ENCODE results near the gene APCDD1.

Gene APCDD1

DNA sequence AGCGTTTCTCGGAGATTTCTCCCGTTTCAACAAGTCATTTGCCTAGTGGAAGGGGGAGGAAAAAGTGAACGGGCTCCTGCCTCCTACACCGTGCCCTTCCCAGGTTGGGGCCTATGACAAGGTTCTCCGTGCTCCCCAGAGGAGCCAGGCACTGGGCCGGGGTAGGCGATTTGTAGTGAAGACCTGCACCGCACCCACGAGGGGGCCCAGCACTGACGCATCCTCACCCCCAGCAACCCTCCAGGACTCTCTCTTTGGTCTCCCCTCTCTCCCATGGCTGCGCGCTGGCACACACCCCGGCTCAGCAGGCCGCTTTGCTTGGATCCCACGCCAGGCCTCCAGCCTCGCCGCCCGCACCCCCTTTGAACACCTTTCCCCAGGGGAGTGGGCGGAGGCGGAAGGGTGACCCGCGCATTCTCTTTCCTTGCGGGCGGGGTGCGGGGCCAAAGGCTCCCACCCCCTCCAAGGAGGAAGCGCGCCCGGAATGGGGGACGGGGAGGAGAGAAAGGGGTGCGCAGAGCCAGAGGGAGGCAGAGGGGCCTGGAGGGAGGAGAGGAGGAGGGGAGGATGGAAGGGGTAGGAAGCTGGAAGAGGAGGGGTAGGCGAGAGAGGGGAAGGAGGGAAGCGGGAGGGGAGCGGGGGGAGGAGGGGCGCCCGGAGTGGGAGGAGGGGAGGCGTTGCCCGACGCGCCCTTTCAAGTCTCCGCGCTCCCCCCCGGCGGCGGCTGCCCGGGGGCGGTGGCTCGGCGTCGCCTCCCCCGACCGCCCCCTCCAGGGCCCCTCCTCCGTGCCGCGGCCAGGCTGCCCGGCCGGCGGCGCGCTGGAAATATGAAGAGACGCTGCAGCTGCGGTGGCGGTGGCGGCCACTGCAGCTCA, at the start of gene APCDD1:
APCDD1 (plus strand) TSS at position 830 of the 875 bp plus-strand sequence. CDS start 347 bp downstream, outside the sequence.
- TF ChIP-seq GATA2 (IDR thresholded peaks at IDR 0.05; ENCODE audit: low read depth, low read length) (no peak), GATA3 (IDR thresholded peaks at IDR 0.05; ENCODE audit: low read depth, low read length) (no peak)

DNA sequence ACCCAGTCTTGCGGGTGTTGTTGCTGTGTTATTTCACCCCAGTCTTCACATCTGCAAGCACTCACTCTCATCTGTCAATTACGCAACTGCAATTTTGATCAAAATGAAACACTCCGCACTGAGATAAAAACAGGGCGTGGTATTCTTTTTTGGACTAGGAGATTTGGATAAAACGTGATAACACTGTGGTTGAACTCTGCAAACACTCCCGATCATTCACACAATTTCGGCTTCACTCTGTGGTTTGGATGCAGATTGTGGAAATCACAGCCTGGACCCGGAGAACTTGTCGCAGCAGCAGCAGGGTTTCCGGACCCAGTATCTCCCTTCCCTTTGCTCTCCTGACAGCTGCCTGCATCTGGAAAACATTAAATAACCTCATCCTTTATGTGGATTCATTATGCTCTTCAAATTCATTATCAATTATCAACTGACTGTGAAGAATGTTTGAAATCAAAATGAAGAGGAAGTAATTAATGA, 49.4 kb upstream of the APCDD1 start:
- TF ChIP-seq GATA2 (IDR thresholded peaks at IDR 0.05; ENCODE audit: low read depth, low read length) (no peak), GATA3 (IDR thresholded peaks at IDR 0.05; ENCODE audit: low read depth, low read length) (no peak)

DNA sequence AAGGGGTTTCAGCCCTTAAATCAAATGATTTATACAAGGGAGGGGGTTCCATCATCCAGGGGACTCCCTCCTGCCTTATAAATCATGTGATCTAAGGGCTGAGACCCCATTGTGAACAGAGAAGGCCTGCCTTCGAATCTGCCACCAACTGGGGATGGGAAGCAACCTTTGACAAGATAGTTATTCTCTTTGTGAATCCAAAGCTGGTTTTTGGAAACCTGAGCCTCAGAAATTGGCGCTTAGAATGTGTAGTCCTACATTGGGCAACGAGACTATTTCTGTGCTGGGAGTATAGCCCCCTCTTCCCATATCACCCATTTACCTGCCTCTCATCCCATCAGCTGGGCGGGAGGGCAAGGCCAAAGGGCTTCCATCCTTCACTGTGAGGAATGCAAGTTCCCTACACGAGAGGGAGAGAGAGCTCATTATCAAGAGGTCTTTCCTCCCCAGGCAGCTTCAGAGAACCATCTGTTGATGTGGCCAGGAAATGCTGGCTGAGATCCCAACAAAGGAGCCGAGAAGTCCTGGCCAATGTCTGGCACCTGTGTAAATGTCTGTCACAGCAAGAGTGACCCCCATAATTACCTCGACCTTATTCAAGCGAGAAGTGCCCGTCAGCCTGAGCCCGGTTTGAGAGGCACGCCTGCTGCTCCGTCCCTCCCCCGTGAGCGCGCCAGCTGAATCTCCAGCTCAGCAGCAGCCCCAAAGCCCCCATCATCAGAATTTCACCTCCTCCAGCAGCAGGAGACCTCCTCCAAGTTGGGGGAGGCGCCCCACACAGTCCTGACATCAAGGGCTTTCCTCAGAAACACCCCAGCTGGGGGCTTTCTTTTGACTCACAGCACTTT, 48.4 kb upstream of the APCDD1 start:
- TF ChIP-seq GATA3 (IDR thresholded peaks at IDR 0.05; ENCODE audit: low read depth, low read length): no peak

DNA sequence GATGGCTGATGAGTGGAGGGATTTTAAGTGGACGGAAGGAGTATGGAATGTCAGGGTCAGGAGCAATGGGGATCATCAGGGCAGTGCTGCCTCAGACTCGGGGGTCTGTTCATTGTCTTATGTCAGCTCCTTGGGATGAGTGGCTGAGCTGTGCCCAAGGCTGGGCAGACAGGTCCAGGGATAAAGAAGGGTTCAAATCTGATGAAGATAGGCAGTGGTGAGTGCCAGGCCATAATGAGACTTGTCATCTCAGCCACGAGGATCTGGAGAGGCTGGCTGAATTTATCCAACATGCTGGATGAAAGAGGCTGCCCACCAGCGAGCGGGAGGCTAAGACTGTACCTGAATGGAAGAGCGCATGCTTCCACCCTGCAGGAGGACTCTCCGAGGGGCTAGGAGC, 46.3 kb upstream of the APCDD1 start:
- TF ChIP-seq GATA2 (IDR thresholded peaks at IDR 0.05; ENCODE audit: low read depth, low read length) (no peak), GATA3 (IDR thresholded peaks at IDR 0.05; ENCODE audit: low read depth, low read length) (no peak)

DNA sequence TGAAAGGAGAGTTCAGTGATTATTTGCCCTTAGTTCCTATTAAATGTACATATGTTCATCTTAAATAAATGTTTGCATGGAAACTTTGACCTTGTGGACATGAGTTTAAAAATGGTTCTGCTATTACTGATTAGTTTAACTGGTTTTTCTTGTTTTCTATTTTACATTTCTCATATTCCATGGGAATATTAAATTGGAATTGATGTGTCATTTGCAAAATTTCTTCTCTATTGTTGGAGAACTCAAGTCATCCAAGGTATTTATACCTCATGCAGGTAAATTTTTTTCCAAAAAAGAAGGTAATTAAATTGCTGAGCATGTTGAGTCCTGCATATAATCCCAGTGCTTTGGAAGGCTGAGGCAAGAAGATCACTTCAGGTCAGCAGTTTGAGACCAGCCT, 45.4 kb upstream of the APCDD1 start:
- TF ChIP-seq GATA3 (IDR thresholded peaks at IDR 0.05; ENCODE audit: low read depth, low read length): no peak
- TF ChIP-seq GATA2 (IDR thresholded peaks at IDR 0.05; ENCODE audit: low read depth, low read length): no peak

DNA sequence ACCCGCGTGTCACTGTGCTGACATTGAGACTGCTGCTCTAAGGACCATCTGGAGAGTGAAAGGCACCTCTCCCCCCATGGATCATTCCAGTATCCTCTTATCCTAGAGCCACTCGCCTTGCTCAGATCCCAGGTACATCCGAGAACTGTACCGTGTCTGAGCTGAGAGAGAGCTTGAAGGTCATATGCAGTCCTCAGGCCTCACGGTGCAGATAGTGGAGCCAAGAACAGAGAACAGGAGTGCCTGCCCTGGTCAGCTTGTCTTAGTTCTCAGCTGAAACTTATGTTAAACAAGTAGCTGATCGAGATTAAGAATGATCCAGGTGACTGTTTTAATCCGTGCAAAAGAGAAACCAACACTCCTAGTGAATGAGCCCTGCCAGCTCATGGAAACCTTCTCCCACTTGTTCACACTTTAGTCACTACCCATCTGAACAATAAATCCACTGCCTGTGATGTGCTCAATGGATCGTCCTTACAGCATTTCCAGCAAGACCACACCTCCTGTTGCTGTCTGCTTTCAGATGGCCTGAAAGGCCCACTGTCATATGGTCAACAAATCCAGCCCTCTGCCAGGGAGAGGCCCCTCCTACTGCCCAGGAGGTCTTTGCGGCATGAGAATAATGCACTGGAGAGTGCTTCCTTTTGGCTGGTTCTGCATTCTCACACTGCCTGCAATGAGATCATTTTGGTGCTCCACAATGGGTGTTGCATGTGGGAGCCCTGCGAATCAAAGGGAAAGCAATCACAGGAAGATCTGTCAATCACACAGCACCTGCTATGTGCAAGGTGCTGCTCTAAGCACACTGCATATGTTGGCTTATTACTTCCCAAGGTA, 43.7 kb upstream of the APCDD1 start:
- TF ChIP-seq GATA3 (IDR thresholded peaks at IDR 0.05; ENCODE audit: low read depth, low read length) (no peak), GATA2 (IDR thresholded peaks at IDR 0.05; ENCODE audit: low read depth, low read length) (no peak)

DNA sequence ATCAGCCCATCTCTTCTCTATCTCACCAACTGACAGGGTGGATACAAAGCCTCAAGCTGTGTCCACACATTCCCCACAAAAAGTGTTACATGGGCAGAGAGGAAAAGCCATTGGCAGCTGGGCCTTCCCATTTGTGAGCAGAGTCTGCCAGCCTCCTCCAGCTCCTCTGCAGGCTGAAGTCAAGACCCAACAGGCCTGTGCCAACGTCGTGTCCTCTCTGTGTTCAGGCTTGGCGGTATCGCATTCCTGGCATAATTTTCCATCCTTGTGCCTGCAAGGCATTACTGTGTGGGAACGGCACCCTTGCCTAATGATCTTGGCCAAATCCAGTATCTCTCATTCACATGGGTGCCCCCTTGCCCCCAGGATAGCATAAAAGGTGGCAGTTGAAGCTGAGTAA, 41.5 kb upstream of the APCDD1 start:
- TF ChIP-seq GATA3 (IDR thresholded peaks at IDR 0.05; ENCODE audit: low read depth, low read length): no peak
- TF ChIP-seq GATA2 (IDR thresholded peaks at IDR 0.05; ENCODE audit: low read depth, low read length): no peak

DNA sequence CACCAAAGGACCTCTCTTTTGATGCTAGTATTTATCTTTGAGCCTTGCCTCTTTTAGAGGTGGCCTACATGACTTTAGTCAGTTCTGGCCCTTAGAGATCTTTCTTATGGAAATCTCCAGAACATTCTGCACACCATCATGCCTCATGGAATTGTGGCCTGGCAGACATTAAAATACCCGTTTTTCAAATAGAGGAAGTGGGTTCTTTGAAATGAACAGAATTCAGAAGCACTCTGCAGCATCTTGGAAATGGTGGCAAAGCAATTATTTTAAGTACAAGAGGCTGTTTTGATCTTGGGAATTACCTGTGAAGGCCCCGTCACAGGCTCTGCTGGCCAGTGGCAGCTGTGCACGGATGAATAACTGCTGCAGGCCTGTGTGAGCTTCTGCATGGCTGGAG, 40.7 kb upstream of the APCDD1 start:
- TF ChIP-seq GATA3 (IDR thresholded peaks at IDR 0.05; ENCODE audit: low read depth, low read length) (no peak), GATA2 (IDR thresholded peaks at IDR 0.05; ENCODE audit: low read depth, low read length) (no peak)

DNA sequence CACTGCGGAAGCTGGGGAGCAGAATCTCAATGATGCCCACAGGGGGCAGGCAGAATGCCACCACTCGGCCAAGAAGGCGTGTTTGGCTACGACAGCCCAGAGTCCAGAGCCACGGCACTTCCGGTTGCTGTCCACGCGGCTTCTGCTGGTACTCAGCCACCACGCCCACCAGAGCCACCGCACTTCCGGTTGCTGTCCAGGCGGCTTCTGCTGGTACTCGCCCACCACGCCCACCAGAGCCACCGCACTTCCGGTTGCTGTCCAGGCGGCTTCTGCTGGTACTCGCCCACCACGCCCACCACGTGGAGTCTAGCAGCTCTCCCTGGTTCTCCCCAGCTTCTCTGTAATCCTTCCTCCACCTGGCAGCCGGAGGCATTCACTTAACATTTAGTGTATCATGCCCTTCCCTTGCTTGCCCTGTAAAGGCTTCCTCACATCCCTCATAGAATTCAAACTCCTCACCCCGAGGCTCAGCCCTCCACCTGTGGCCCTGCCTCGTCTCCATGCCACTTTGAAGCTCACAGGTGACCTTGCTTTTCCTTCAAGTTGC, 40.1 kb upstream of the APCDD1 start:
- TF ChIP-seq GATA2 (IDR thresholded peaks at IDR 0.05; ENCODE audit: low read depth, low read length): no peak
- no peak for TF ChIP-seq GATA3 (IDR thresholded peaks at IDR 0.05; ENCODE audit: low read depth, low read length)

DNA sequence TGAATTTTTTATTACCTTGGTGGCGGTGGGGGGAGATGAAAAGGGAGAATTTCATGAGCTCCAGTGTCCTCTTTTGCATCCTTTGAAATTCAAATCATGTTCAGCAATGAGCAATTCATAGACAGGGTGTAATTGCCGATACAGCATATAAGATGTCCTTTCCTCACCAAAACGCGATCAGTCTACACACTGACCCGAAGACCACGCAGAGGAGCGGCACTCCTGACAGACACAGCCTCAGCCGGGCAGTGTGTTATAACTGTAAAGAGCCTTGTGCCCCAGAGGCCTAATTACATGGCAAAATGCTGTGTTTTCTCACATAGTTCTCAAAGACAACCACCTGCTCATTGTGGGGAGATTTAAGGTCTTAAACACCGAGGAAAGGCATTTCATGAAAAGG, 38.4 kb upstream of the APCDD1 start:
- TF ChIP-seq GATA2 (IDR thresholded peaks at IDR 0.05; ENCODE audit: low read depth, low read length): no peak
- no peak for TF ChIP-seq GATA3 (IDR thresholded peaks at IDR 0.05; ENCODE audit: low read depth, low read length)

DNA sequence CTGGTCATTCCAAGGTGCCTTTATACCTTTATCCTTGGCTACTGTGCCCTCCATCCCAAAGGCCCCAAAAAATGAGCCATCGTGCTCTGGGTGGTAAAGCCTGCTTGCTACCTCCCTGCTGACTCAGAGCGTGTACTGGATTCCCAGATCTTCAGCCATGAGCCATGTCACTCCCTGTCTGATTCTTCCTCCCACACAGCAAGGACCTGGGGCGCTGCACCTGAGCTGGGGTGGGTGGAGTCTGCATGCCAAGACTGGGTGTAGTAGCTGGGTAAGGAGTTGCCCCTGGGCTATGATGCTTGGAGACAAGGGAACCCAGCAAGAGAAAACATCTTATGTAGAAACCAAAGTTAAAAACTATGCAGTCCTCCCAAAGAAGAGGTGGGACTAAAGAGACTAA, 37.2 kb upstream of the APCDD1 start:
- TF ChIP-seq GATA3 (IDR thresholded peaks at IDR 0.05; ENCODE audit: low read depth, low read length): no peak
- TF ChIP-seq GATA2 (IDR thresholded peaks at IDR 0.05; ENCODE audit: low read depth, low read length): no peak

DNA sequence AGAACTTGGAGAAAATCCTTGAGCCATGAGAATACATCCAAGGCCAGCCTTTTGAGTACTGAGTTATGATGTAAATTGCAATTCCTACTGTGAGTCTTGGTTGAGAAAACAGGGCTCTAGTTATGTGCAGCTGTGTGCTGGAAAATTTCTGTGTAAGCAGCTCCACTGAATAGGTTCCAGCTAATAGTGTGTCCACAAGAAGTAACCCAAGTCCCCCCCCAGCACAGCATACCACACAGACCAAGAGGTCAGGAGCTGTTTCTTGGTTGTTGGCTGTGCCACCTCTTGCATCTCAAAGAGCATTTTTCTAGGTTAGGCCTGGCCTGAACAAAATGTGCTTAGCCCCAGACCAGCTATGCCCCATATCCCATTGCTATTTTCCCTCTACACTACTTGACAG, 36.8 kb upstream of the APCDD1 start:
- TF ChIP-seq GATA3 (IDR thresholded peaks at IDR 0.05; ENCODE audit: low read depth, low read length): no peak
- no peak for TF ChIP-seq GATA2 (IDR thresholded peaks at IDR 0.05; ENCODE audit: low read depth, low read length)

DNA sequence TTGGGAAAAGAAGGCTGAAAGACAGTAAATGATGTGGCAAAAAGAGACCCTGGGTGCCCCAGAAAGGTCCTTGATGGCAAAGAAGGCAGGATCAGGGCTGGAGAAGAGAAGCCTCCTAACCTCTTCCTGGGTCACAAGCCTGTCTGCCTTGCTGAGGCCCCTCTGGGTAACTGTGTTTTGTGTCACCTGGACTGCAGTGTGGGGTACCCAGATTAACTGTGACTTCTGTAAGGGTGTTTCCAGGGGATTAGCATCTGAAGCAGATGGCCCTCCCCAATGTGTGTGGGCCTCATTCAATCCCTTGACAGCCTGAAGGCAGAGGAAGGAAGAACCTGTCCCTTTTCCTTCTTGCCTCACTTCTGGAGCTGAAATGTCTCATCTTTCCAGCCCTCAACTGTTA, 35.6 kb upstream of the APCDD1 start:
- no peak for TF ChIP-seq GATA2 (IDR thresholded peaks at IDR 0.05; ENCODE audit: low read depth, low read length)
- no peak for TF ChIP-seq GATA3 (IDR thresholded peaks at IDR 0.05; ENCODE audit: low read depth, low read length)

Data from SH-SY5Y (cell line).